SU-DHL-6 (cell line): ENCODE results near the gene NVL.

ENCODE experiments used
- H2AFZ ChIP-seq: fragments of 200-600 bp; sonication (generic); 2 replicates; pipeline ENCODE4 v1.6.1; 2014; ENCODE audit warnings: low read depth, mild to moderate bottlenecking, moderate library complexity, mixed read lengths, antibody characterized with exemption, low read length; ENCODE audit not compliant: severe bottlenecking
- H3F3A ChIP-seq: fragments of 200-600 bp; shearing (Covaris generic); 2 replicates; pipeline ENCODE4 v1.6.0; 2016; ENCODE audit warnings: antibody characterized with exemption, mild to moderate bottlenecking; ENCODE audit not compliant: insufficient read depth
- H3K27ac ChIP-seq: fragments of 200-600 bp; sonication (generic); 2 replicates; pipeline ENCODE4 v1.5.1; 2016; ENCODE audit warnings: low read depth, mild to moderate bottlenecking, low read length, moderate library complexity, mixed read lengths
- H3K27me3 ChIP-seq: fragments of 200-600 bp; sonication (generic), shearing (Covaris generic); 2 replicates; pipeline ENCODE4 v1.6.0; 2014; ENCODE audit warnings: mild to moderate bottlenecking, low read length
- H3K36me3 ChIP-seq: fragments of 200-600 bp; sonication (generic); 2 replicates; pipeline ENCODE4 v1.6.1; 2014; ENCODE audit warnings: mild to moderate bottlenecking, low read length, mixed read lengths
- H3K4me2 ChIP-seq: fragments of 300-600, 200-600 bp; shearing (Covaris generic), sonication (generic); 2 replicates; pipeline ENCODE4 v1.6.0; 2014; ENCODE audit warnings: low read length, low read depth, mild to moderate bottlenecking; ENCODE audit not compliant: poor library complexity, severe bottlenecking
- H3K4me3 ChIP-seq: fragments of 200-600 bp; sonication (generic); 2 replicates; pipeline ENCODE4 v1.5.1; 2014; ENCODE audit warnings: antibody characterized with exemption, low read length, mild to moderate bottlenecking, mixed read lengths; ENCODE audit not compliant: insufficient read depth, poor library complexity, severe bottlenecking
- H3K79me2 ChIP-seq: fragments of 200-600 bp; sonication (generic); 2 replicates; pipeline ENCODE4 v1.6.1; 2014; ENCODE audit warnings: mild to moderate bottlenecking, low read length, moderate library complexity; ENCODE audit not compliant: insufficient read depth
- H3K9ac ChIP-seq: fragments of 200-600 bp; sonication (generic); 2 replicates; pipeline ENCODE4 v1.7.0; 2014; ENCODE audit warnings: mild to moderate bottlenecking, low read length
- H3K9me2 ChIP-seq: fragments of 200-600 bp; sonication (generic); replicated peaks from 2 replicates; pipeline ENCODE4 v1.6.1; 2014; ENCODE audit warnings: low read length; ENCODE audit not compliant: insufficient read depth
- H3K9me3 ChIP-seq: fragments of 200-600 bp; sonication (generic); 2 replicates; pipeline ENCODE4 v1.6.1; 2014; ENCODE audit warnings: low read length, mixed read lengths; ENCODE audit not compliant: insufficient read depth
- H4K20me1 ChIP-seq: fragments of 200-600 bp; sonication (generic); 2 replicates; pipeline ENCODE4 v1.6.1; 2014; ENCODE audit warnings: low read depth, mild to moderate bottlenecking, antibody characterized with exemption, low read length, moderate library complexity, mixed read lengths
- CTCF ChIP-seq: fragments of 200-600 bp; sonication (generic); IDR thresholded peaks from one replicate; pipeline ENCODE4 v1.5.1; 2017; ENCODE audit warnings: antibody characterized with exemption, mild to moderate bottlenecking, low read length, moderate library complexity; ENCODE audit not compliant: insufficient read depth, poor library complexity, severe bottlenecking
- EZH2phosphoT487 ChIP-seq: fragments of 200-600 bp; sonication (generic), shearing (Covaris generic); conservative IDR thresholded peaks from 2 replicates; pipeline ENCODE4 v1.6.1; 2018; ENCODE audit warnings: mild to moderate bottlenecking, antibody characterized with exemption, low read length, moderate library complexity, mixed read lengths

Gene NVL

GRCh38 chr1:224252479-224252878, 77.5 kb downstream of the NVL start:
- H3K27ac ChIP-seq = no peak overlapping the region
- H2AFZ ChIP-seq = no peak overlapping the region
- H3K27me3 ChIP-seq = no peaks in the 10 kb centered on the region
- no peak overlapping the region for H3K4me2 ChIP-seq
- no peaks in the 10 kb centered on the region for H4K20me1 ChIP-seq
- no peaks in the 10 kb centered on the region for H3K9me2 ChIP-seq
- H3K9me3 ChIP-seq = no peaks in the 10 kb centered on the region
- no peaks in the 10 kb centered on the region for H3K36me3 ChIP-seq
- H3K4me3 ChIP-seq = no peak overlapping the region
- H3K9ac ChIP-seq = no peak overlapping the region
- H3K79me2 ChIP-seq = no peaks in the 10 kb centered on the region
- TF ChIP-seq EZH2phosphoT487 (no peak), CTCF (no peak)
- no peaks in the 10 kb centered on the region for H3F3A ChIP-seq

DNA sequence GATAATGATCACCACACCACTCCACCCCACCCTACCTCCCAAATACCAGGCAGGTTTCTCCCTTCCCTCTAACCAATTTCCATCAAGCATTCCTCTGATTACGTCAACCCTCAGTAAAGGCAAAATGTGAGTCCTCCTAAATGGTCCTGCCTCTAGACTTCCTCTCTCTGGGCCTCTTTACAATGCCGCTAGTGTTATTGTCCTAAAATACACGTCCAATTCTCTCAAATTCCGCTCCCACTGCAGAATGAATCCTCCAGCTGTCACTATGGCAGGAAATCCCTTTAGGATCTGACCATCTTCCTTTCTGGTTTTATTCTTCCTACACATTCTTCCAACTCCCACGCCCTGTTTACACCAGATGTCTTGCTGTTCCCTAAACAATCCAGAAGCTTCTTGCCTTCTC, 78.2 kb downstream of the NVL start:
- no peaks in the 10 kb centered on the region for H3K27me3 ChIP-seq
- no peak overlapping the region for H3K4me2 ChIP-seq
- no peaks in the 10 kb centered on the region for H3K36me3 ChIP-seq
- no peak overlapping the region for H3K27ac ChIP-seq
- H2AFZ ChIP-seq = no peak overlapping the region
- H3K79me2 ChIP-seq = no peaks in the 10 kb centered on the region
- H3K9ac ChIP-seq = no peak overlapping the region
- H3K9me2 ChIP-seq = no peaks in the 10 kb centered on the region
- TF ChIP-seq CTCF = no peak
- TF ChIP-seq EZH2phosphoT487 = no peak
- H3K9me3 ChIP-seq = no peaks in the 10 kb centered on the region
- no peaks in the 10 kb centered on the region for H3F3A ChIP-seq
- no peaks in the 10 kb centered on the region for H4K20me1 ChIP-seq
- no peak overlapping the region for H3K4me3 ChIP-seq

DNA sequence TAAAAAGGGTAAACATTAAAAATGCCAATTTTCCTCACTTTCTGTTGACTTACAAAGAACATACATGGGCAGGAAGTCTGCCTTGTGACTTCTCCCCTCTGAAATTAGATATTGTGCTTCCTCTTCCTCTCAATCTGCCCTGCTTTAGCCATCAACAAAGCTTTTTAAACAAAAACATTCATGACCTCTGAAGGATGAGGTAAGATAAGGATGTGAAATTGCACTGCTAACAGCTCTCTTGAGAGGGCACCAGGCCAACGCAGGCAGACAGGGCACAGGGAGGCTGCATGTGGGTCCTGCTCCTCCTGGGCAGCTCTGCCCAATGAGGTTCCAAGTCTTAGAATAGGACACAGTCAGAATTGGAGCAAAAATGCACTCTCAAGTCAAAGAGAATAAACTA, 84.8 kb downstream of the NVL start:
- Histone ChIP-seq H3K4me2 (no peak overlapping the region), H4K20me1 (no peaks in the 10 kb centered on the region), H3K9ac (no peak overlapping the region), H3K36me3 (no peaks in the 10 kb centered on the region), H3K9me3 (no peaks in the 10 kb centered on the region), H3K9me2 (no peaks in the 10 kb centered on the region), H3K27me3 (no peaks in the 10 kb centered on the region), H2AFZ (no peak overlapping the region), H3K79me2 (no peaks in the 10 kb centered on the region), H3K4me3 (no peak overlapping the region), H3K27ac (peak overlapping the region; percentile 13; the same call in 1 of the 2 replicates), H3F3A (no peaks in the 10 kb centered on the region)
- TF ChIP-seq EZH2phosphoT487 (no peak), CTCF (no peak)
